ENCODE data around the gene TMPRSS3.

TMPRSS3 gene

DNA sequence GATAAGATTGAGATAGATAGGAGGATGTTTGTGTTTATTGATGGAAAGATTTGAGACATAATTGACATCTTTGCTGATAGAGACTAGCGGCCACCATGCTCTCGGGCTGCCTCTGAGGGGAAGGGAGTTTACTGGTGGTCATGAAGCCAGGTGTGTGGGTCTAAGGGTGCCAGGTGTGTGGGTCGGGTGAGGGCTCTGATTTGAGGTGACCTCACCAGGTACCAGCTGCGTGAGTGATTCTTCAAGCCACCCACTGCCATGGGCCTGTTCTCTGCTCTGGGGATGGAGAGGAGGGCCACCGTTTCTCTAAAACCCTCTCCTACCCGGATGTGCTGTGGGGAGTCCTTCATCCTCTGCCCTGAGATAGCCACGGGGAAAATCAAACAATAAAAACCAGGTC, 11.0 kb upstream of the TMPRSS3 start:
- DNase-seq = no peak

DNA sequence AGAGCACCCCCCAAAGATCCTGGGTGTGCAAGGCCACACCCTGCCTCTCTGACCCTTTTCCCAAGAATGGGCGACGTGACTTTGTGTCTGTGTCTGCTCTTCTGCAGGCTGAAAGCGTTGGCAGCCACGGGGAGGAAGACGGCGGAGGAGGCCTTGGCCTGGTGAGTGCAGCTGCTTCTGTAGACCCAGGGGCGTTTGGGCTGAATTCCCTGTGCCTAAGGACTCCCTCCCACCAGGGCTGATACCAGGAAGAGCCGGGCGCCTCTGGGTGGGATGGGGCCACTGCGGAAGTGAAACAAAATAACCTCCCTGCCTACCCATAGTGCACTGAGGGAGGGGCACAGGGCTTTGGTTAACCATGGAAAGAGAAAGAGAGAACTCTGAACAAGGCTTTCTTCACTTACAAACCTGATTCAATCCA, 10.4 kb upstream of the TMPRSS3 start:
- DNase-seq = no peak

DNA sequence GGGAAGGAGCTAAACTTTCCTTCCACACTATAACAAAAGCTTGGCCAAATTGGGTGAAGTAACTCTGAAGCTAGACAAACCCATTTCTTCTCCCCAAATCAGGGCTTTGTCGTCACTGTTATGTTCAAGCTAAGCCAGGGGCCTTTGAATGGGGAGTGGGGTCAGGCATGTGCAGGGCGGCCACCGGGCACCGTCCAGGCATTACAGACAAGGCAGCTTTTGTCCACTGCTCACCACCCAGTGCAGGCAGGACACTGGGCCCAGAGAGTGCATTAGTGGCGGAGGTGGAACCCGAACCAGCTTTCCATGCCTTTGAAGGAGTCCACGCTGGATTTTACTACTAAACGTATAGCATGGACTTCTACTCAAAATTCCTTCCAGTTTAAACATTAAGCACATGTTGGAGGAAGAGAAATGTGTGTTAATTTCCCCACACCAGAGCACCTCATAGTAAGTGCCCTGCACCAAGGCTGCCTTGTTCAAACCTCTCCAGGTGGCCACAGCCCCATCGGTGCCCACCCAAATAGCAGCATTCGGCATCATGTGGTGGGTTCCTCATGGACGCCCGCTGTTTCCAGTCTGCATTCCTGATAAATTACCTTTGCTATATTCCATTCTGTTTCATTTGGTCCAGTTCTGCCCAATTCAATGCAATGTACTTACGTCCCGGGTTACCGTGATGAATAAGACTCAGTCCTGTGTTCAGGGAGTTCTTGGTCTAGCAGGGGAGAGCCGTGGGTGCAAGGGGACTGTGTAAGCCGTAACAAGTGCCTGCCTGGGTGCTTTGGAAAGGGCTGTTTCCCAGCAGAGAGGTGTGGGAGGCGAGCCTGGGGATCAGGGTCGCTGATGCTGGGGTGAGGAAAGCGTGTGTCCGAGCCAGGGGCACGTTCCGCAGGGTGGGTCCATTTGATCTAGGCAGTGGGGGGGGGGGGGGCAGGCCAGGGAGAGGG, 9.5 kb upstream of the TMPRSS3 start:
- no peak for DNase-seq

DNA sequence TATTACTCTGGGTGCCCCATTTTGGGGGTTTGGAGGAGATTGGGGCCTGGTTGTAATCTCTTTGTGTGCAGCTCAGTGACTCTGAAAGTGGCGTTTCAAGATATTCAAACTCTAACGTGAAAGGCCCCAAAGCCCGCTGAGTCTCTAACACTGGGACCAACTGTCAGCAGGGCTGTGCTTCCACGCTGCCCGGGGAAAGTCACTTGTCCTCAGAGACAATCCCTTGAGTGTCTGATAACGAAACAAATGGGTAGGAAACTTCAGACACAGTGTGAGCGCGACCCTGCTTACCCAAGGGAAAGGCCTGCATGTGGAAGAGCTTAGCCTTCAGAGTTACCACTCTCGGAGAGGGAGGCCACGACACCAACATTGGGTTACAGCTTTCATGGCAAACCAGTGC, 8.7 kb upstream of the TMPRSS3 start:
- no peak for DNase-seq

DNA sequence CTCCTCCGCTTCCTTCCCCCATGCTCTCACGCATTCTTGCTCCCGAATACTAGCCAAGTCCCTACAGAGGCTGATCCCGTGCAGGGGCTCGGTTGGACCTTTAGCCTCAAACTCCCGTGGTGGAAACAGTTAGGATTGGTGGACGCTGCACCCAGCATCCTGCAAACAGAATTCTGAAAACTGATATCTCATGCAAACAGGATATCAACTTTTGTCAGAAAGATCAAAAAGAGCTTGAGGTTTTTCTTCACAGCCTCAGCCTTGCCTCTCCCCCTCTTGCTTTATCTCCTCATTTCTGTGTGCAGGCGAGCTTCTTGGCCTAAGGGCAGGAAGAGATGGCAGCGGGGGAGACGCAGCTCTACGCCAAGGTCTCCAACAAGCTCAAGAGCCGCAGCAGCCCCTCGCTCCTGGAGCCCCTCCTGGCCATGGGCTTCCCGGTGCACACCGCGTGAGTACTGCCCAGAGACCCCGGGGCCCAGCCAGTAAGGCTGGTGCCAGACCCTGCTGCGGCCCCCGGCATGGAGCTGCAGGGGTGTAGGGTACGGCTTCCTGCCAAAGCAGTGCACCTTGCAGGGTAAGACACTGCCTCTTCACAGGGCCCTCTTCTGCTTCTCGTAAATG, 7.9 kb upstream of the TMPRSS3 start, which contains the start of gene UBASH3A:
Gene UBASH3A, plus strand, starts transcription at position 292 of the 621 bp plus-strand sequence. Its CDS starts 44 bp downstream, at position 336.
- no peak for DNase-seq

DNA sequence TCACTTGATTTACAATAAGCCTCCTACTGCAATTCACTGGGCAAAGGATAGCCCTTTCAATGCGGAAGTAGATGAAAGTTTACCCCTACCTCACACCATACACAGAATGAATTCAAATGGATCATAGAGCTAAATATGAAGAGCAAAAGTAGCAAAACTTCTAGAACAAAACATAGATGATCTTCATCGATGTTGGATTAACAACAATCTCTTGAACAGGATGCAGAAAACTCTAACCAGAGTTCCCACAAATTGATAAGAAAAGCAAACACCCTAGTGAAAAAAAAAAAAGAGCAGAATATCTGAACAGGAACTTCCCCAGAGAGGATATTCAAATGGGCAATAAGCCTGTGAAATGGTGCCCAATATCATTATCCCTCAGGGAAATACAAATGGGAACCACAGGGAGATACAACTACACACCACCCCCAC, 6.0 kb upstream of the TMPRSS3 start:
- DNase-seq = no peak

DNA sequence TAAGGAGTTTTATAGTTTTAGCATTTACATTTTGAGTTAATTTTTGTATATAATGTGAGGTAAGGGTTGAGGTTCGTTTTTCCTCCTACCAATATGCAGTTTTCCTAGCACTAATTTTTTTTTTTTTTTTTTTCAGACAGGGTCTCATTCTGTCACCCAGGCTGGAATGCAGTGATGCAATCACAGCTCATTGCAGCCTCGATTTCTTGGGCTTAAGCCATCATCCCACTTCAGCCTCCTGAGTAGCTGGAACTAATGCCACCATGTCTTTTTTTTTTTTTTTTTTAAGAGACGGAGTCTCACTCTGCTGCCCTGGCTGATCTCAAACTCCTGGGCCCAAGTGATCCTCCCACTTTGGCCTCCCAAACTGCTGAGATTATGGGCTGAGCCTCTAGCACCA, 5.3 kb upstream of the TMPRSS3 start:
- no peak for DNase-seq

DNA sequence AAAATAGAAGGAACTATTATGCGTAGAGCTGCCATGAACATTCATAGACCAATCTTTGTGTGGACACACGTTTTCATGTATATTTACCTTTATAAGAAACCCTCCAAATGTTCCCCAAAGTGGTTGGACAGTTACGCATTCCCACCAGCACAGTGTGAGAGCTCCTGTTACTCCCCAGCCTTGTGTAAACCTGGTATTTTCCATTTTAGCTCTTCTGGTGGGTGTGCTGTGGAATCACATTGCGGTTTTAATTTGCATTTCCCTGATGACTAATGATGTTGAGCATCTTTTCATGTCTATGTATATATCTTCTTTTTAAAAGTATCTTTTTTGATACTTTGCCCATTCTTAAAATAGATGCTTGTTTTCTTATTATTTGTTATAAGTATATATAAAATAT, 4.7 kb upstream of the TMPRSS3 start:
- DNase-seq = no peak

DNA sequence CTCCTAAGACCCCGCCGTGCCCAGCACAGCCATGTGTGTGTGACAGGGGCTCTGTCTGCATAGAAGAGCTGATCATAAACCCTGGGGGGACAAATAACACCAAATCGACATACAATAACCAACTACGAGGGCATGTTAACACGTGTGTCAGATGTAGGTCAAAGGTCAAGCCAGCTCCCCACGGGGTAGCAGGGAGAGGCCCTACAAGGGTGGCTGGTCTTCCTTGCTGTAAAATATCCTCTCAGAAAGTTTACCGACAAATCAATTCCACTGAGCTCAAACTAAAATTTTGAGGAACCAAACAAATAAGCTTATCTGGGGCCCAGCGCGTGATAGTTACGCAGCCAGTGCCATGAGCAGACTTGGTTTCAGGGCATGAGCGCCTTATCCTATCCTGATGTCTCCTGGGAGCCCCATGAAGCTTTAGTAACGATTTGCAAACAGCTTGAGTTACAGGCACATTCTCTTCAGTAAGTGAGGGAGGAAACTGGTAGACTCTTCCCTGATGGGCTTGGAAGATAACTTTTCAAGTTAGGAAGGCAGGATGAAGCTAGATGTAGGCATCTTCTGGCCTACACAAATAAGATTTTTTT, 2.7 kb upstream of the TMPRSS3 start:
- no peak for DNase-seq

DNA sequence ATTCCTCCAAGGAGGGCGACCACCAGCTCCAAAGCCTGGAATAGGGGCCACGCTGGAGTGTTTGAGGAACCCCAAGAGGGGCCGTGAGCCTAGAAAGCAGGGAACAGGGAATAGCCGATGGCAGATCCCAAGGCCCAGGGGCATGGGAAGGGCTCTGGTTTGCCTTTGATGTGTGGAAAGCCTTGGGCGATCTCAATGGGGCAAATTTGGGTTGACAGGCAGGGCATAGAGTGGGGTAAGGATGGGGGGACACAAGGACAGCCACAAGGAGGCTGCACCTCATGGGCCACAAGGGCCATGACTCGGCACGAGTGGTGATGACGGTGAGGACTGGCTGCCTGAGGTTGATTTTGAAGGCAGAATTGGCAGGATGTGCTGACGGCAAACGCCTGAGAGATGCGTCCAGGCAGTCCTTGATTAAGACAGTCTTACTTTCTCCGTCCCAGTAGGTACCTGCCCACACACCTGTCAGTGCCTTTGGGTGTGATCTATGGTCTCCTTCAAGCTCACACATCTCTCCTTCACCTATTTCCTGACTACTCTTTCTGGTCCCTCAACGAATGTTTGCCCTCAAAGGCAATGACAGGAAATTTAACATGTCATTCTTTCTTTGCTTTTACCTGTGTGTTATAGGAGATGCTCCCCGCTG, 2.0 kb upstream of the TMPRSS3 start:
- no peak for DNase-seq

DNA sequence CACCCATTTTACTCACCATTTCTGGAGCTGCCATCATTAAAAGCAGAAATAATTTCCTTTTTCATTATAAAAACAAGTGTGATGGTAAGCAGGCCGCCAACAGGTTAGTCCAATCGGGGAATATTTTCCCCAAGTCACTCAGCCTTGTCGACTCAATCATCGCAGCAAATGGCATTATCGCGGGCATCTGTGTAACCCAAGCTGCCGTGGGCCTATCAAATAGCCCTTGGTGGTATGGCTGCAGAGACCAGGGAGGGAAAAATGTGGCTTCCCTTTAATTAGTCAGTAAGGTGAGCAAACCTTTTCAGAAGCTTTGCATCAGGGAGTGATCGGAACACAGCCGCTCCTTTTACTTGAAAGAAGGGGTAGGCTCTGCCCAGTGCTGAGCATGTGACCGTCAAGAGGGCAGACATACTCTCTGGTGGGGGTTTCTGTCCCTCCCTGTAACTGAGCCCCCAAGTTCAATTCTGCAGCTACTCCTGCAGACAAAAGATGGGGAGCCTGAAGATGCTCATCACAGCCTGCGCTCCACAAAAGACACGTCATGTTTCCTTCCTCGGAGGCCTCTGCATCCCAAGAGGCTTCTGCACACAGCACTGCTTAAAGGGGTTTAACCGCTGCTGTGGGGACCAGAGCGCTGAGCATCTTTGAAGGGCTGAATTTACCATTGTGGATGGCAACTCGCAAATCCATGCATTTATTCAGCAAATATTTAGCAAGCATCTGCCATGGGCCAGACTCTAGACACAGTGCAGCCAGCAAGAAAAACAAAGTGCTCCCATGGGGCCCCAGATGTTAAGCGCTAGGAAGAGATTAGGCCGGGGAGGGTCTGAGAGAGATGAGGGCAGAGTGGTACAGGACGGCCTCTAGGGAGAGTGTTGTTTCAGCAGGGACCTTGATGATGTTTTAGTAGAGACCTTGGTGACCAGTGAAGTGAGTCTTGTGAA, 1.2 kb upstream of the TMPRSS3 start:
- DNase-seq = no peak

DNA sequence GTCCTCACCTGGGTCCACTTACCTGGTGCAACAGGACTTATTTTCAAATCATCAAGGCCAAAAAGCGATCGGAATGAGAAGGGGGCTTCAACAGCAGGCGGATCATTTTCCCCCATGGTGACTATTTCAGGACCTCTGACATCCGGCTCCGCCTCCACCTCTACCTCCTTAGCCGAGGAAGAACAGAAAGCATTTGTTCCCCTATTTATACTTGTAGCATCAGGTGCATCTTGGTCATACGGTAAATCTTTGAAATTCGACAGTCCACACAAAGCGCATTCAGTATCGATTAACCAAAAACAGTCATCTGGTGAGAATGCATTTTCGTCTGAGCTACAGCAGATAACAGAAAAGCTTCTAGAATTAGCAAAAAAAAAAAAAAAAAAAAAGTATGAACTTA, 550 bp downstream of the TMPRSS3 start:
- no peak for DNase-seq

DNA sequence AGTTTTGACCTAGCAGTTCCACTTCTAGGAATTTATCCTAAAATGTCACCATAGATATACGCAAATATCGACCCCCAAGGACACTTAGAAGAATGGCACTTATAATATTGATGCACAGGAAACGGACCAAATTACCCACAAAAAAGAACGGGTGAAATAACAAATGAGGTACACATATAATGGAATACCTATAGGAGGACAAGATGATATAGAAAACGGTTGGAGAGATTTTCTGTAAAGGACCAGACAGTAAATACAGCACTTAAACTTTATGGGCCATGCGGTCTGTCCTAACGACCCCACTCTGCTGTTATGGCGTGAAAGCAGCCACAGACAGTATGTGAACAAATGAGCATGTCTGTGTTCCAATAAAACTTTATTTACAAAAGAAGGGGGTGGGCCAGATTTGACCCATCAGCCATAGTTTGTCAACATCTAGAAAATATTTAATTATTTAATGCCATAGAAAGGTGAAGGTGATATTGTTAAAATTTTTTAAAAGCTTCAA, 2.4 kb downstream of the TMPRSS3 start:
- DNase-seq = no peak

DNA sequence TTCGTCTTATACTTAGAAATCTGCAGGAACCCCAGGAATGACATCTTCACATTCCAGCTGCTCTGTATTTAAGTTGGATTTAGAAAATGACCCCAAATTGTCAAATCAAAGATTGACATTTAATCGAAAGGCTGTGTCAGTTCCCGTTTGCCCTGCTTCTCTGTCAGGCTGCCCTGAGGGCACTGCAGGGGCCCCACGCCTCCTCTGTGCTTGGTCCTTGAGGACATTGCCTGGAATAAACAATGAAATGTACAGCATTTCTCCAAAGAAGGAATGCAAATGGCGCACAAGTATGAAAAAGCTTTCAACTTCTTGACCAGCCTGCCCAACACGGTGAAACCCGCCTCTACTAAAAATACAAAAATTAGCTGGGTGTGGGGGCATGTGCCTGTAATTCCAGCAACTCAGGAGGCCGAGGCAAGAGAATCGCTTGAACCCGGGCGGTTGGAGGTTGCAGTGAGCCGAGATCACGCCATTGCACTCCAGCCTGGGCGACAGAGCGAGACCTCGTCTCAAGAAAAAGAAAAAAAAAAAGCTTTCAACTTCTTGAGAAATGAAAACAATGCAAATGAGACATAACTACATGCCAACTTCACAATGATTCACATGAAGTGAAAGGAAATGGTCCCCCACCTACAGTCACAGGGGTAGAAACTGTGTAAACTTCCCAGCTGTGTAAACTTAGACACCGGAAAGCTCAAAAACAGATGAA, 3.0 kb downstream of the TMPRSS3 start:
- DNase-seq = no peak

DNA sequence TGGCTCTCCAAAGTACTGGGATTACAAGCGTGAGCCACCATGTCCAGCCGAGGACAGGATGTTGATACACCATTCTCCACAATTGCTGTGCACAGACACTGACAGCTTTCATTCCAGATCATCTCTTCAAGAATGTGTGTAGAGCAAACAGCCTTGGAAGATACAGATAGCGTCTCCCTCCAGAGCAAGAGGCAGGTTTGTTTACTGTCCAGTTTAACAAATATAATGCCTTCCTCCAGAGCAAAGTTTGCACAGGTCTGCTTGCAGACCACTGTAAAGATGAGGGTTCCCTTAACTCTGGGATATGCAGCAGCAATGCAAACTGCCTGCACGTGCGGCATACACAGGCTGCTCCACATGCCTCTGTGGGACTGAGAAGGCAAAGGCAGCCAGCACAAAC, 4.6 kb downstream of the TMPRSS3 start:
- DNase-seq = no peak

DNA sequence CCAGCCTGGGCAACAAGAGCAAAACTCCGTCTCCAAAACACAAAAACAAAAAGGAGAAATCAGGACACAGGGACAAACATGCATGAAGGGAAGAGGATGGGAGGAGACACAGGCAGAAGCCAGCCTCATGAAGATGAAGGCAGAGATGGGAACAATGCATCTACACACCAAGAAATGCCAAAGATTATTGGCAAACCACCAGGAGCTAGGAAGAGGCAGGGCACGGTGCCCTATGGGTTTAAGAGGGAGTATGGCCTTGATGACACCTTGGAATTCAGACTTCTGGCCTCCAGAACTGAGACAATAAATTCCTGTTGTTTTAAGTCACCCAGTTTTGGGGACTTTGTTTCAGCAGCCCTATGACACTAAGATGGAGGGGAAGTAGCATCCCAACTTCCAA, 5.2 kb downstream of the TMPRSS3 start:
- DNase-seq = no peak

DNA sequence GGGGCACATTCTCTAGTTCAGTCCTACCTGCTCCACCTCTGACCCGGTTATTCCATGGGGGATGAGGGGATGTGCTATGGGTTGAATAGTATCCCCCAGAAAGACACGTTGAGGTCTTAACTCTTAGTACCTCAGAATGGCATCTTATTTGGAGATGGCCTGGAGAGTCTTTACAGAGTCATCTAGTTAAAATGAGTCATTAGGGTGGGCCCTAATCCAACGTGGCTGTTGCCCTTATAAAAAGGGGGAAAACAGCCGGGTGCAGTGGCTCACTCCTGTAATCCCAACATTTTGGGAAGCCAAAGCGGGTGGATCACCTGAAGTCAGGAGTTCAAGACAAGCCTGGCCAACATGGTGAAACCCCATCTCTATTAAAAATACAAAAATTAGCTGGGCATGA, 5.7 kb downstream of the TMPRSS3 start:
- DNase-seq = no peak

DNA sequence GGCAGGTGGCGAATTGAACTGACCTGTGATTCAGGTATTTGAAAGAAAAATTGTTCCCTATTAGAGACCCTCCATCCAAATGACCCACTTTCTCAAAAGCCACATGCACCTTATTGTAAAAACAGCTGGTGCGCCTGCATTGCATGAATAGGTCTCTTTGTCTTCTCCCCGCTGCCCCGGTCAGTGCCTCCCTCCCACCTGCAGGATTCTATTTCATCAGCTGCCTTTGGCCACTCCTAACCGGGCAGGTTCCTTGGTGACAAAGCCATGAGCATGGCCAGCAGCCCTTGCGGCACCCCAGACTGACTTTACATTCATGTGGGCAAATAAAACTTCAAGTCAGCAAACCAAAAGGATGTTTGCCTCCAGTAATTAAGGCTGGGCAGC, 6.4 kb downstream of the TMPRSS3 start:
- peak; percentile 22 for DNase-seq

DNA sequence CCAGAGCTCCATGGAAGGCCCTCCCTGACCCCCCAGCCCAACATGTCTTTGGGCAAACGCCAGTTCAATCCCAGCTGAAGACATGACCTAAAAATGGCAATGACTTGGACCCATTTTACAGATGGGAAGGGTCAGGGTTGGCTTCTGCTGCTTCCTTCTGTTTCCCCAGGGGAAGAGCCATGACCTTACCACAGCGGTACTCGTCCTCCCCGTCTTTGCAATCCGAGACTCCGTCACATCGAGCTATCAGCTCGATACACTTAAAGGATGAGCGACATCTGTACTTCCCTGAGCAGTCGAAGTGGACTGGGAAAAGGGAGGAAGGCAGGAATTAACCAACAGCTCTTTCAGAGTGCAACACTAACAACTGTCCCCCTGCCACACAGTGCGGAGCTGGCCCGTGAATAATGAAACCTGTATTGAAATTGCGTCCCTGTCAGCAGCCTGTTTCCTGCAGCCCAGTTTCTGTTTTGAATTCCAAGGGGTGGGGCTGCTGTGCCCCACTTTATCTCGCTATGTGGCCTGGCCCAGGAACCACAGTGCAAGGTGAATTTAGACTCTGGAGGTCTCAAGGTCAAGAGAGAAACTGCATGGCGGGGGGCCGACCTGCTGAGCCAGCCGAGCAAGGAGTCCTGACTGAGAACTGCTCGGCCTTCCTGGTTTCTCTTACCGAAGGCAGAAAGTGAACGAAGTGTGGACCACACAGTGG, 7.0 kb downstream of the TMPRSS3 start:
- no peak for DNase-seq

DNA sequence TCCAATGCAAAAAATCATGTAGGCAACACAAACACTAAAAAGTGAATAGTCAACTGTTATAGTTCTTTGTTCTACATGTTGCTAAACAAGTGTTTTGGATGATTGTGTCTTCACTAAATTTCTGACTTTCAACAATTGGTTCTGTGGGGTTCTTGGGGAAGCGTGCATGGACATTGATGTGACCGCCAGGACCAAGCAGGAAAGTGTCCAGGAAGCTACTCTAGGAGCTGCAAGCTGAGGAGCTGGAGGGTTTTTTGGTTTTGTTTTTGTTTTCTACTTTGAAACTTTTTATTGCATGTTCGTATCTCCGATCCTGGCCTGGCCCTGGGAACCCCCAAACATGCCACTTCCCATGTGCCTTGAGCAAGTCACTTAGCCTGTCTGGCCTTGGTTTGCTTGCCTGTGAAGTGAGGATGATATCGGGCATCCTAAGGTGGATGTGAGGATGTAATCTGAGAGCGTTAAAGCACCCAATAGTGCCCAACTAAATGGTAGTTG, 8.0 kb downstream of the TMPRSS3 start:
- DNase-seq = no peak

All from NCI-H510A (cell line).